AG09309 (cell line): ENCODE measurements around the gene FGFR2.
A peak's percentile ranks its signal among the peaks of the same experiment; 100 is the strongest.

ENCODE experiments used
- DNase-seq: peaks from one replicate; pipeline ENCODE4 v3.0.0-alpha.2; 2010; ENCODE audit warnings: low read depth
- H3K4me3 ChIP-seq: 2 replicates; pipeline ENCODE4 v1.5.1; 2011; ENCODE audit warnings: mild to moderate bottlenecking, low read depth, low read length, moderate library complexity; ENCODE audit not compliant: control insufficient read depth
- CTCF ChIP-seq: IDR thresholded peaks from 2 replicates; pipeline ENCODE4 v1.5.1; 2011; ENCODE audit warnings: mild to moderate bottlenecking, low read depth, low read length, inconsistent platforms; ENCODE audit not compliant: insufficient read depth, control insufficient read depth; ENCODE audit errors: missing control alignments

Gene FGFR2

GRCh38 chr10:121613456-121613855 lies 15.2 kb upstream of the FGFR2 start:
- DNase-seq, result no peak
- no peak for TF ChIP-seq CTCF
- H3K4me3 ChIP-seq, result no peak overlapping the region

GRCh38 chr10:121611393-121612159 lies 13.3 kb upstream of the FGFR2 start:
- TF ChIP-seq CTCF, result no peak
- no peak for DNase-seq
- H3K4me3 ChIP-seq, result no peak overlapping the region

GRCh38 chr10:121610798-121611323 lies 12.6 kb upstream of the FGFR2 start:
- no peak for TF ChIP-seq CTCF
- no peak for DNase-seq

GRCh38 chr10:121609426-121610380 lies 11.5 kb upstream of the FGFR2 start:
- TF ChIP-seq CTCF, result no peak
- no peak overlapping the region for H3K4me3 ChIP-seq
- no peak for DNase-seq

More at GRCh38 chr10:121610798-121611323, 12.6 kb upstream of the FGFR2 start:
- no peak overlapping the region for H3K4me3 ChIP-seq

GRCh38 chr10:121608469-121609190 lies 10.4 kb upstream of the FGFR2 start:
- DNase-seq, result no peak
- H3K4me3 ChIP-seq, result peak overlapping the region; percentile 32
- peak; percentile 50 for TF ChIP-seq CTCF
